Heart left ventricle (tissue), 13 donors: ENCODE data around the gene PRPSAP1.

Experiments used
- CTCF ChIP-seq, 12 donors: fragments of 200-600 bp; sonication (generic) in 4 of 12; IDR thresholded peaks; one replicate each; pipeline versions ENCODE4 v1.5.0 to v1.8.0; 2018 to 2022; ENCODE audit warnings: antibody characterized with exemption in 12 of 12, mild to moderate bottlenecking in 5 of 12
- POLR2A ChIP-seq, 2 donors: fragments of 450-650 bp; IDR thresholded peaks; one replicate each; pipeline ENCODE4 v1.6.1; 2017; ENCODE audit warnings: antibody characterized with exemption in 2 of 2, mild to moderate bottlenecking in 2 of 2, moderate library complexity in 2 of 2
- donor health status: ischemic (EF 13 %, LVEDD 7.1; RV severe dilation, severe dysfunction).
- donor health status: DM: no; HTN: yes; CAD: no.
- donor health status: DM: no; HTN: no; CAD: no.
- donor health status: ischemic (EF 25% LVEDD 6.9; RV normal size, moderate dysfunction).
- donor health status: ischemic (EF 25% LVEDD 5.7; RV mildly dilated, moderate dysfunction).
- donor health status: ischemic (EF 35%, LVEDD 5.7; RV mildly dilated, moderate dysfunction).
- donor health status: nonischemic (EF 11% LVEDD 7.7; RV severe dilation, severe dysfunction).
- donor health status: DM: yes; HTN: yes; CAD: no.
- donor health status: PGD.
- donor health status: ischemic (EF 29% LVEDD 5.4; RV normal size, mild dysfunction).
- donor health status: nonischemic (EF 23%, LVEDD 6.1; RV moderate dilation, normal function).

GRCh38 chr17:76336756-76337412 is 16.8 kb downstream of the PRPSAP1 start:
- no peak for TF ChIP-seq CTCF (IDR thresholded peaks at IDR 0.05)
- TF ChIP-seq POLR2A (IDR thresholded peaks at IDR 0.05): no peak
